A549 (cell line): ENCODE results near the gene TMEM183A. TPM values are rescaled to one million over a fixed set of nuclear protein-coding genes. Genes with fewer than 3 reads are reported as not detected.

Experiments used
- ATAC-seq, 2 experiments: fragments of 200-7000 bp in 1 of 2; fragments of >200 bp in 1 of 2; cut with Nextera tagmentation in 1 of 2; cut with Tn5 transposase in 1 of 2; 3 replicates each; pipeline versions ENCODE4 v1.8.0 to v1.9.1; 2018 to 2020; ENCODE audit warnings: mild to moderate bottlenecking in 1 of 2, moderate library complexity in 1 of 2
- CTCF ChIA-PET: fragments of 300-600 bp; sonication (Branson Sonifier 250); formaldehyde crosslinking; extraction: SDS; loops from one replicate; lab custom pipeline; 2021; ENCODE audit warnings: antibody characterized with exemption, inconsistent platforms; lab: Yijun Ruan, JAX
- POLR2A ChIA-PET: fragments of 350-600 bp; formaldehyde crosslinking; extraction: SDS; loops from one replicate; lab custom pipeline; 2021; ENCODE audit warnings: antibody characterized with exemption, inconsistent platforms; lab: Yijun Ruan, JAX
- DNase-seq, 2 experiments: peaks; one replicate each; pipeline versions ENCODE4 v3.0.0 to v3.0.0-alpha.2; 2011 to 2016; ENCODE audit warnings: low read depth in 1 of 2, low spot score in 1 of 2
- FAIRE-seq: peaks from 2 replicates; lab custom pipeline; 2011; peaks lifted over from hg19 to GRCh38; lab: Jason Lieb, UNC
- H3K27ac ChIP-seq, 2 experiments: fragments of >200 bp; sonication (Bioruptor Twin); formaldehyde crosslinking; 3 replicates each; pipeline ENCODE4 v1.5.1; 2016 to 2017
- H3K4me1 ChIP-seq: fragments of >200 bp; sonication (Bioruptor Twin); formaldehyde crosslinking; 3 replicates; pipeline ENCODE4 v1.6.1; 2016
- H3K4me2 ChIP-seq: fragments of >200 bp; sonication (Bioruptor Twin); formaldehyde crosslinking; 3 replicates; pipeline ENCODE4 v1.6.1; 2016
- H3K4me3 ChIP-seq: fragments of >200 bp; sonication (Bioruptor Twin); formaldehyde crosslinking; 3 replicates; pipeline ENCODE4 v1.5.1; 2016
- H3K9me3 ChIP-seq: fragments of >200 bp; sonication (Bioruptor Twin); formaldehyde crosslinking; 3 replicates; pipeline ENCODE4 v1.6.1; 2016
- BHLHE40 ChIP-seq: IDR thresholded peaks from 2 replicates; pipeline ENCODE4 v1.6.1; 2012; ENCODE audit warnings: low read depth, low read length, inconsistent platforms
- CBX2 ChIP-seq: fragments of 200-600 bp; sonication (generic); IDR thresholded peaks from 2 replicates; pipeline ENCODE4 v1.6.1; 2016; ENCODE audit warnings: low read depth, mild to moderate bottlenecking, borderline replicate concordance
- CHD2 ChIP-seq: fragments of 150-350 bp; IDR thresholded peaks from 2 replicates; pipeline ENCODE4 v1.6.1; 2014; ENCODE audit warnings: low read length; ENCODE audit not compliant: partially characterized antibody
- CHD4 ChIP-seq: fragments of 200-600 bp; sonication (generic); IDR thresholded peaks from 2 replicates; pipeline ENCODE4 v1.6.1; 2016; ENCODE audit warnings: antibody characterized with exemption, mild to moderate bottlenecking, borderline replicate concordance
- CTCF ChIP-seq: fragments of >200 bp; sonication (Bioruptor Twin); formaldehyde crosslinking; IDR thresholded peaks from 3 replicates; pipeline ENCODE4 v1.5.1; 2016
- EHMT2 ChIP-seq: fragments of 200-600 bp; sonication (generic); IDR thresholded peaks from 2 replicates; pipeline ENCODE4 v1.6.1; 2016; ENCODE audit warnings: antibody characterized with exemption, low read depth, mild to moderate bottlenecking, moderate library complexity
- HEYL ChIP-seq: fragments of 250-450 bp; sonication (Bioruptor Pico); IDR thresholded peaks from 2 replicates; pipeline ENCODE4 v1.8.0; 2021; ENCODE audit warnings: mild to moderate bottlenecking, moderate library complexity
- HOXA7 ChIP-seq: fragments of 250-450 bp; sonication (Bioruptor Pico); IDR thresholded peaks from 2 replicates; pipeline ENCODE4 v1.5.0; 2020; ENCODE audit warnings: mild to moderate bottlenecking, moderate library complexity
- JUN ChIP-seq, 2 experiments: fragments of >200 bp; sonication (Bioruptor Twin); formaldehyde crosslinking; IDR thresholded peaks; 2 replicates in 1 of 2; 3 replicates in 1 of 2; pipeline ENCODE4 v1.6.1; 2016 to 2017
- JUNB ChIP-seq: fragments of >200 bp; sonication (Bioruptor Twin); formaldehyde crosslinking; IDR thresholded peaks from 2 replicates; pipeline ENCODE4 v1.6.1; 2016
- KDM5A ChIP-seq: fragments of 200-600 bp; sonication (generic); IDR thresholded peaks from 2 replicates; pipeline ENCODE4 v1.6.1; 2016; ENCODE audit warnings: antibody characterized with exemption, mild to moderate bottlenecking
- MYC ChIP-seq: IDR thresholded peaks from 2 replicates; pipeline ENCODE4 v1.6.1; 2012; ENCODE audit warnings: mild to moderate bottlenecking, inconsistent platforms, low read length, improper control_type of control experiment, borderline replicate concordance
- PHF8 ChIP-seq: fragments of 200-600 bp; sonication (generic); IDR thresholded peaks from 2 replicates; pipeline ENCODE4 v1.6.1; 2016; ENCODE audit warnings: low read depth, mild to moderate bottlenecking, antibody characterized with exemption, moderate library complexity, borderline replicate concordance
- POLR2AphosphoS2 ChIP-seq: conservative IDR thresholded peaks from 2 replicates; pipeline ENCODE4 v1.6.1; 2012; ENCODE audit warnings: low read length, improper control_type of control experiment, inconsistent platforms
- RAD21 ChIP-seq, 2 experiments: fragments of >200 bp in 1 of 2; sonication (Bioruptor Twin) in 1 of 2; formaldehyde crosslinking in 1 of 2; IDR thresholded peaks in 1 of 2; conservative IDR thresholded peaks in 1 of 2; 2 replicates in 1 of 2; 3 replicates in 1 of 2; pipeline ENCODE4 v1.6.1; 2012 to 2018; ENCODE audit warnings: inconsistent platforms in 1 of 2
- RCOR1 ChIP-seq: fragments of 150-350 bp; IDR thresholded peaks from 2 replicates; pipeline ENCODE4 v1.6.1; 2014; ENCODE audit warnings: antibody characterized with exemption, low read length, low read depth
- SREBF2 ChIP-seq: fragments of 450-650 bp; IDR thresholded peaks from 2 replicates; pipeline ENCODE4 v1.6.1; 2014; ENCODE audit warnings: mild to moderate bottlenecking, moderate library complexity
- ZC3H11A ChIP-seq: fragments of 450-650 bp; IDR thresholded peaks from 2 replicates; pipeline ENCODE4 v1.6.1; 2014; ENCODE audit warnings: antibody characterized with exemption, mild to moderate bottlenecking
- ZSCAN20 ChIP-seq: fragments of 250-450 bp; sonication (Bioruptor Pico); IDR thresholded peaks from 2 replicates; pipeline ENCODE4 v1.8.0; 2022; ENCODE audit warnings: mild to moderate bottlenecking, moderate library complexity
- WGBS: methylation state at CpG from one replicate; pipeline ENCODE4 v1.1.6; 2017; ENCODE audit errors: missing lambda C conversion rate; 5-methylcytosine and 5-hydroxymethylcytosine counted together
- polyA minus RNA-seq: library from RNA; depleted of rRNA, polyadenylated mRNA; stranded (reverse); fragments of >200 nt; gene quantifications from 2 replicates; pipeline ENCODE4 v1.2.3, GENCODE V29; 2011; rRNA and poly(A)+ RNA removed
- polyA plus RNA-seq, 4 experiments: library from polyadenylated mRNA; depleted of rRNA in 3 of 4; stranded (reverse); fragments of >200 nt; fragmentation: RNase III in 1 of 4; extraction: RNeasy Plus Mini Kit Qiagen cat#74134 plus additional on column Dnase treatment in 1 of 4; gene quantifications; 2 replicates in 3 of 4; 3 replicates in 1 of 4; pipeline ENCODE4 v1.2.3, GENCODE V29; 2011 to 2017
- TF ChIP-seq, protein P1 (sequence below): IDR thresholded peaks from 2 replicates; pipeline ENCODE4 v1.6.1; 2012
- TF ChIP-seq, protein P2 (sequence below): fragments of 200-600 bp; sonication (generic); IDR thresholded peaks from 2 replicates; pipeline ENCODE4 v1.6.1; 2016; ENCODE audit warnings: antibody characterized with exemption, mild to moderate bottlenecking, moderate library complexity
- TF ChIP-seq, protein P3 (sequence below): fragments of >200 bp; sonication (Bioruptor Twin); formaldehyde crosslinking; IDR thresholded peaks from 2 replicates; pipeline ENCODE4 v1.6.1; 2016
- TF ChIP-seq, protein P4 (sequence below): fragments of 250-450 bp; sonication (Bioruptor Pico); IDR thresholded peaks from 2 replicates; pipeline ENCODE4 v1.5.0; 2020; ENCODE audit warnings: low read depth, mild to moderate bottlenecking, moderate library complexity
- TF ChIP-seq, protein P5 (sequence below): fragments of 250-450 bp; sonication (Bioruptor Pico); IDR thresholded peaks from 2 replicates; pipeline ENCODE4 v1.5.0; 2021; ENCODE audit warnings: mild to moderate bottlenecking, moderate library complexity, borderline replicate concordance
- TF ChIP-seq, protein P6 (sequence below): fragments of >200 bp; sonication (Bioruptor Twin); formaldehyde crosslinking; IDR thresholded peaks from 3 replicates; pipeline ENCODE4 v1.6.1; 2016

Gene TMEM183A, protein sequence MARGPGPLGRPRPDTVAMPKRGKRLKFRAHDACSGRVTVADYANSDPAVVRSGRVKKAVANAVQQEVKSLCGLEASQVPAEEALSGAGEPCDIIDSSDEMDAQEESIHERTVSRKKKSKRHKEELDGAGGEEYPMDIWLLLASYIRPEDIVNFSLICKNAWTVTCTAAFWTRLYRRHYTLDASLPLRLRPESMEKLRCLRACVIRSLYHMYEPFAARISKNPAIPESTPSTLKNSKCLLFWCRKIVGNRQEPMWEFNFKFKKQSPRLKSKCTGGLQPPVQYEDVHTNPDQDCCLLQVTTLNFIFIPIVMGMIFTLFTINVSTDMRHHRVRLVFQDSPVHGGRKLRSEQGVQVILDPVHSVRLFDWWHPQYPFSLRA
- polyA plus RNA-seq (2011; rRNA removed) (114 and 123 TPM in 2 replicates), polyA plus RNA-seq (2017; fragmentation: RNase III; extraction: RNeasy Plus Mini Kit Qiagen cat#74134 plus additional on column Dnase treatment) (46.3 to 49.4 TPM (median 48.4 TPM) in 3 replicates), polyA minus RNA-seq (107 and 128 TPM in 2 replicates)
- 61.0 and 67.8 TPM in 2 replicates for polyA plus RNA-seq (2012; cell fraction: cytosol; rRNA removed)
- 40.6 and 60.6 TPM in 2 replicates for polyA plus RNA-seq (2012; cell fraction: nucleus; rRNA removed)

- FAIRE-seq: peak; percentile 68
- peak; percentile 90 to 98 for DNase-seq
- ATAC-seq: peak; percentile 98 to 99
- H3K4me3 ChIP-seq: peak within 1 kb of the TSS; percentile 95
- WGBS: under 1% methylated on average over 27 of the region's 78 CpGs
- H3K4me2 ChIP-seq: peak within 1 kb of the TSS; percentile 88
- ChIA-PET CTCF (interaction anchor here (0.6 to 3.7 kb wide), 10 partner anchors 9 to 262 kb away, joined by 3 to 20 read pairs (median 3); no protein-coding TSS in a partner anchor), POLR2A (interaction anchor here (0.5 to 2.0 kb wide), 16 partner anchors 10 to 619 kb away, joined by 3 to 15 read pairs (median 4); partner anchors contain the start of genes ADORA1, ATP2B4, KLHL12 and PCAT6)
- H3K27ac ChIP-seq: peak within 1 kb of the TSS; percentile 96 to 100
- peaks cover 13% of the 10 kb centered on the region for H3K4me1 ChIP-seq
- H3K9me3 ChIP-seq: no peaks in the 10 kb centered on the region
- TF ChIP-seq CBX2 (no peak), CHD4 (no peak), KDM5A (peak; percentile 81), EHMT2 (no peak), PHF8 (peak; percentile 29), BHLHE40 (no peak), HEYL (CRISPR knock-in tag) (no peak), POLR2AphosphoS2 (no peak), ZSCAN20 (no peak), JUN (IDR thresholded peaks at IDR 0.05) (peak; percentile 87 to 88; a peak in 4 of 5 replicates), HOXA7 (CRISPR knock-in tag) (no peak), MYC (no peak), RCOR1 (no peak), CHD2 (peak; percentile 91), ZC3H11A (no peak), SREBF2 (no peak), JUNB (no peak), CTCF (no peak), RAD21 (conservative IDR thresholded peaks at IDR 0.05 in 1 of 2, IDR thresholded peaks at IDR 0.05 in 1 of 2) (no peak)
- TF ChIP-seq, protein P1, sequence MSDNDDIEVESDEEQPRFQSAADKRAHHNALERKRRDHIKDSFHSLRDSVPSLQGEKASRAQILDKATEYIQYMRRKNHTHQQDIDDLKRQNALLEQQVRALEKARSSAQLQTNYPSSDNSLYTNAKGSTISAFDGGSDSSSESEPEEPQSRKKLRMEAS: peak; percentile 94
- TF ChIP-seq, protein P2, sequence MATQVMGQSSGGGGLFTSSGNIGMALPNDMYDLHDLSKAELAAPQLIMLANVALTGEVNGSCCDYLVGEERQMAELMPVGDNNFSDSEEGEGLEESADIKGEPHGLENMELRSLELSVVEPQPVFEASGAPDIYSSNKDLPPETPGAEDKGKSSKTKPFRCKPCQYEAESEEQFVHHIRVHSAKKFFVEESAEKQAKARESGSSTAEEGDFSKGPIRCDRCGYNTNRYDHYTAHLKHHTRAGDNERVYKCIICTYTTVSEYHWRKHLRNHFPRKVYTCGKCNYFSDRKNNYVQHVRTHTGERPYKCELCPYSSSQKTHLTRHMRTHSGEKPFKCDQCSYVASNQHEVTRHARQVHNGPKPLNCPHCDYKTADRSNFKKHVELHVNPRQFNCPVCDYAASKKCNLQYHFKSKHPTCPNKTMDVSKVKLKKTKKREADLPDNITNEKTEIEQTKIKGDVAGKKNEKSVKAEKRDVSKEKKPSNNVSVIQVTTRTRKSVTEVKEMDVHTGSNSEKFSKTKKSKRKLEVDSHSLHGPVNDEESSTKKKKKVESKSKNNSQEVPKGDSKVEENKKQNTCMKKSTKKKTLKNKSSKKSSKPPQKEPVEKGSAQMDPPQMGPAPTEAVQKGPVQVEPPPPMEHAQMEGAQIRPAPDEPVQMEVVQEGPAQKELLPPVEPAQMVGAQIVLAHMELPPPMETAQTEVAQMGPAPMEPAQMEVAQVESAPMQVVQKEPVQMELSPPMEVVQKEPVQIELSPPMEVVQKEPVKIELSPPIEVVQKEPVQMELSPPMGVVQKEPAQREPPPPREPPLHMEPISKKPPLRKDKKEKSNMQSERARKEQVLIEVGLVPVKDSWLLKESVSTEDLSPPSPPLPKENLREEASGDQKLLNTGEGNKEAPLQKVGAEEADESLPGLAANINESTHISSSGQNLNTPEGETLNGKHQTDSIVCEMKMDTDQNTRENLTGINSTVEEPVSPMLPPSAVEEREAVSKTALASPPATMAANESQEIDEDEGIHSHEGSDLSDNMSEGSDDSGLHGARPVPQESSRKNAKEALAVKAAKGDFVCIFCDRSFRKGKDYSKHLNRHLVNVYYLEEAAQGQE: peak; percentile 75
- TF ChIP-seq, protein P3, sequence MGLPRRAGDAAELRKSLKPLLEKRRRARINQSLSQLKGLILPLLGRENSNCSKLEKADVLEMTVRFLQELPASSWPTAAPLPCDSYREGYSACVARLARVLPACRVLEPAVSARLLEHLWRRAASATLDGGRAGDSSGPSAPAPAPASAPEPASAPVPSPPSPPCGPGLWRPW: no peak
- TF ChIP-seq, protein P4, sequence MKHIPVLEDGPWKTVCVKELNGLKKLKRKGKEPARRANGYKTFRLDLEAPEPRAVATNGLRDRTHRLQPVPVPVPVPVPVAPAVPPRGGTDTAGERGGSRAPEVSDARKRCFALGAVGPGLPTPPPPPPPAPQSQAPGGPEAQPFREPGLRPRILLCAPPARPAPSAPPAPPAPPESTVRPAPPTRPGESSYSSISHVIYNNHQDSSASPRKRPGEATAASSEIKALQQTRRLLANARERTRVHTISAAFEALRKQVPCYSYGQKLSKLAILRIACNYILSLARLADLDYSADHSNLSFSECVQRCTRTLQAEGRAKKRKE (CRISPR knock-in tag): no peak
- TF ChIP-seq, protein P5, sequence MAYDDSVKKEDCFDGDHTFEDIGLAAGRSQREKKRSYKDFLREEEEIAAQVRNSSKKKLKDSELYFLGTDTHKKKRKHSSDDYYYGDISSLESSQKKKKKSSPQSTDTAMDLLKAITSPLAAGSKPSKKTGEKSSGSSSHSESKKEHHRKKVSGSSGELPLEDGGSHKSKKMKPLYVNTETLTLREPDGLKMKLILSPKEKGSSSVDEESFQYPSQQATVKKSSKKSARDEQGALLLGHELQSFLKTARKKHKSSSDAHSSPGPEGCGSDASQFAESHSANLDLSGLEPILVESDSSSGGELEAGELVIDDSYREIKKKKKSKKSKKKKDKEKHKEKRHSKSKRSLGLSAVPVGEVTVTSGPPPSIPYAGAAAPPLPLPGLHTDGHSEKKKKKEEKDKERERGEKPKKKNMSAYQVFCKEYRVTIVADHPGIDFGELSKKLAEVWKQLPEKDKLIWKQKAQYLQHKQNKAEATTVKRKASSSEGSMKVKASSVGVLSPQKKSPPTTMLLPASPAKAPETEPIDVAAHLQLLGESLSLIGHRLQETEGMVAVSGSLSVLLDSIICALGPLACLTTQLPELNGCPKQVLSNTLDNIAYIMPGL (CRISPR knock-in tag): no peak
- TF ChIP-seq, protein P6, sequence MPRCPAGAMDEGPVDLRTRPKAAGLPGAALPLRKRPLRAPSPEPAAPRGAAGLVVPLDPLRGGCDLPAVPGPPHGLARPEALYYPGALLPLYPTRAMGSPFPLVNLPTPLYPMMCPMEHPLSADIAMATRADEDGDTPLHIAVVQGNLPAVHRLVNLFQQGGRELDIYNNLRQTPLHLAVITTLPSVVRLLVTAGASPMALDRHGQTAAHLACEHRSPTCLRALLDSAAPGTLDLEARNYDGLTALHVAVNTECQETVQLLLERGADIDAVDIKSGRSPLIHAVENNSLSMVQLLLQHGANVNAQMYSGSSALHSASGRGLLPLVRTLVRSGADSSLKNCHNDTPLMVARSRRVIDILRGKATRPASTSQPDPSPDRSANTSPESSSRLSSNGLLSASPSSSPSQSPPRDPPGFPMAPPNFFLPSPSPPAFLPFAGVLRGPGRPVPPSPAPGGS: peak; percentile 92
Observed at GRCh38 chr1:203006948-203007871, at the start of gene TMEM183A. TMEM183A (plus strand) TSS chr1:203007374; CDS start chr1:203007466, 92 bp downstream.
